Measurements from ENCODE around the gene SMIM28. TPM values are rescaled to one million over a fixed set of nuclear protein-coding genes. Genes with fewer than 3 reads are reported as not detected.

SMIM28 gene
- polyA plus RNA-seq, 1 donor from 2014 or later: not detected

DNA sequence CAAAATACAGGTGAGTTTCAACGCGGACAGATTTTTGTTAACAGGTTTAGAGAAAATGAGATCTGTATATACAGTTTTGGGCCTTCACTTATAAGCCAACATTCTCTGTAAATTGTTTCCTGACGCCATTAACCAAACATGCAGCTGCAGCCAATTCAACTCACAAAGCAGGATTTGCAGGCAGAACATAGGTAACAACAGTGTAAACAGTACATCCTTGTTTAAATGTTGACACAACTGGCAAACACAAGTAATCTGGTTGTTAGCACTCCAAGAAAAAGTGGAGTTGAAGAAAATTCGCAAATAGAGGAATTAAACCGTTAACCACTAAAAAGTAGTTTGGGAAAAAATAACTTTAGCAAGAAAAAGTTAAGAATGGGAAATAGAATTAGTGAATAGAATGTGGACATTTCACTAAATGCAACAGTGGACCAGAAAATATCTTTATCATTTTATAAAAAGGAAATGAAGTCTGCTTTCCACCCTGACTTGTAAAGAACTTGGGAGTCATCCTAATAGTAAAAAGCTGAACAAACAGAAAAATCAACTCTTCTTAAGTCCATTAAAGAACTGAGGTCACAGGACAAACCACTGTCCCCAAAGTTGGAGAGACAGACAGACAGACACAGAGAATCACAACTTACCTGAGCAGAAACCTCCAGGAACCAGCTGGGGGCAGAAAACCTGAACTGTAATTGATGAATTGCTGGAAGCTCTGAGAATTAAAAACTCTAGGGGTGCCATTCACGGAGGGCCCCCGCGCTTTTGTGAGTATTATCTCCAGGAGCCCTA lies 10.1 kb downstream of the SMIM28 start:
- no peaks in the 10 kb centered on the region for H3K79me2 ChIP-seq (replicated peaks; ENCODE audit: insufficient read depth, low read length)
- H3K4me2 ChIP-seq (ENCODE audit: low read length): no peak overlapping the region
- TF ChIP-seq MXI1 (conservative IDR thresholded peaks at IDR 0.05; ENCODE audit: poor library complexity, severe bottlenecking): no peak
- no peak for TF ChIP-seq TAF1 (IDR thresholded peaks at IDR 0.05; ENCODE audit: low read depth)
- no peak for TF ChIP-seq RAD21 (conservative IDR thresholded peaks at IDR 0.05)
- no peak for TF ChIP-seq EP300 (conservative IDR thresholded peaks at IDR 0.05; ENCODE audit: poor library complexity, severe bottlenecking)
- TF ChIP-seq POLR2AphosphoS5 (IDR thresholded peaks at IDR 0.05): no peak
- H3K4me3 ChIP-seq (ENCODE audit: low read length): no peak overlapping the region
- H3K9me3 ChIP-seq (ENCODE audit: low read length): no peaks in the 10 kb centered on the region
- H2AFZ ChIP-seq (ENCODE audit: low read depth, low read length): no peak overlapping the region
- H3F3A ChIP-seq (ENCODE audit: insufficient read depth, low read length, poor library complexity, severe bottlenecking): no peaks in the 10 kb centered on the region
- H3K36me3 ChIP-seq (ENCODE audit: insufficient read depth, low read length): no peaks in the 10 kb centered on the region
- H4K20me1 ChIP-seq (ENCODE audit: insufficient read depth): no peaks in the 10 kb centered on the region
- H3K27me3 ChIP-seq (ENCODE audit: insufficient read depth, low read depth, low read length): no peaks in the 10 kb centered on the region
- no peaks in the 10 kb centered on the region for H3K9me2 ChIP-seq (ENCODE audit: insufficient read depth, low read length)
- no peak overlapping the region for H3K9ac ChIP-seq (ENCODE audit: low read length)
- no peak overlapping the region for H3K27ac ChIP-seq (ENCODE audit: low read length)

DNA sequence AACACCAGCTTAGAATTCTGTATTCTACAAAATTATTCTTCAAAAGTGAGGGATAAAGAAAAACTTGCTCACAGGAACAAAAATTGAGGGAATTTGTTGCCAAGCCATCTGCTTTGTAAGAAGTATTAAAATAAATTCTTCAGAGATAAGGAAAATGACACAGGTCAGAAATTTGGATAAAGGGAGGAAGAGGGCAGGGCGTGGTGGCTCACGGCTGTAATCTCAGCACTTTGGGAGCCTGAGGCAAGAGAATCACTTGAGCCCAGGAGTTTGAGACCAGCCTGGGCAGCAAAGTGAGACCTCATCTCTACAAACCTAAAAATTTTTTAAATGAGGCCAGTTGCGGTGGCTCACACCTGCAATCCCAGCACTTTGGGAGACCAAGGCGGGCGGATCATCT lies 11.8 kb downstream of the SMIM28 start:
- no peaks in the 10 kb centered on the region for H3K36me3 ChIP-seq (ENCODE audit: insufficient read depth, low read length)
- no peak overlapping the region for H3K4me3 ChIP-seq (ENCODE audit: low read length)
- H3K4me2 ChIP-seq (ENCODE audit: low read length): no peak overlapping the region
- no peak overlapping the region for H2AFZ ChIP-seq (ENCODE audit: low read depth, low read length)
- no peaks in the 10 kb centered on the region for H3K27me3 ChIP-seq (ENCODE audit: insufficient read depth, low read depth, low read length)
- no peak overlapping the region for H3K9ac ChIP-seq (ENCODE audit: low read length)
- H3K9me2 ChIP-seq (ENCODE audit: insufficient read depth, low read length): no peaks in the 10 kb centered on the region
- H3K79me2 ChIP-seq (replicated peaks; ENCODE audit: insufficient read depth, low read length): no peaks in the 10 kb centered on the region
- H3F3A ChIP-seq (ENCODE audit: insufficient read depth, low read length, poor library complexity, severe bottlenecking): no peaks in the 10 kb centered on the region
- TF ChIP-seq SMC3 (conservative IDR thresholded peaks at IDR 0.05; ENCODE audit: poor library complexity): no peak
- TF ChIP-seq MXI1 (conservative IDR thresholded peaks at IDR 0.05; ENCODE audit: poor library complexity, severe bottlenecking): no peak
- no peak for TF ChIP-seq EZH2 (IDR thresholded peaks at IDR 0.05; ENCODE audit: borderline replicate concordance, insufficient read depth, low read length, poor library complexity, severe bottlenecking)
- TF ChIP-seq TAF1 (IDR thresholded peaks at IDR 0.05; ENCODE audit: low read depth): no peak
- no peak for TF ChIP-seq RAD21 (conservative IDR thresholded peaks at IDR 0.05)
- TF ChIP-seq, protein P1, sequence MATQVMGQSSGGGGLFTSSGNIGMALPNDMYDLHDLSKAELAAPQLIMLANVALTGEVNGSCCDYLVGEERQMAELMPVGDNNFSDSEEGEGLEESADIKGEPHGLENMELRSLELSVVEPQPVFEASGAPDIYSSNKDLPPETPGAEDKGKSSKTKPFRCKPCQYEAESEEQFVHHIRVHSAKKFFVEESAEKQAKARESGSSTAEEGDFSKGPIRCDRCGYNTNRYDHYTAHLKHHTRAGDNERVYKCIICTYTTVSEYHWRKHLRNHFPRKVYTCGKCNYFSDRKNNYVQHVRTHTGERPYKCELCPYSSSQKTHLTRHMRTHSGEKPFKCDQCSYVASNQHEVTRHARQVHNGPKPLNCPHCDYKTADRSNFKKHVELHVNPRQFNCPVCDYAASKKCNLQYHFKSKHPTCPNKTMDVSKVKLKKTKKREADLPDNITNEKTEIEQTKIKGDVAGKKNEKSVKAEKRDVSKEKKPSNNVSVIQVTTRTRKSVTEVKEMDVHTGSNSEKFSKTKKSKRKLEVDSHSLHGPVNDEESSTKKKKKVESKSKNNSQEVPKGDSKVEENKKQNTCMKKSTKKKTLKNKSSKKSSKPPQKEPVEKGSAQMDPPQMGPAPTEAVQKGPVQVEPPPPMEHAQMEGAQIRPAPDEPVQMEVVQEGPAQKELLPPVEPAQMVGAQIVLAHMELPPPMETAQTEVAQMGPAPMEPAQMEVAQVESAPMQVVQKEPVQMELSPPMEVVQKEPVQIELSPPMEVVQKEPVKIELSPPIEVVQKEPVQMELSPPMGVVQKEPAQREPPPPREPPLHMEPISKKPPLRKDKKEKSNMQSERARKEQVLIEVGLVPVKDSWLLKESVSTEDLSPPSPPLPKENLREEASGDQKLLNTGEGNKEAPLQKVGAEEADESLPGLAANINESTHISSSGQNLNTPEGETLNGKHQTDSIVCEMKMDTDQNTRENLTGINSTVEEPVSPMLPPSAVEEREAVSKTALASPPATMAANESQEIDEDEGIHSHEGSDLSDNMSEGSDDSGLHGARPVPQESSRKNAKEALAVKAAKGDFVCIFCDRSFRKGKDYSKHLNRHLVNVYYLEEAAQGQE (IDR thresholded peaks at IDR 0.05; ENCODE audit: borderline replicate concordance): no peak
- TF ChIP-seq EP300 (conservative IDR thresholded peaks at IDR 0.05; ENCODE audit: poor library complexity, severe bottlenecking): no peak
- TF ChIP-seq, protein P2, sequence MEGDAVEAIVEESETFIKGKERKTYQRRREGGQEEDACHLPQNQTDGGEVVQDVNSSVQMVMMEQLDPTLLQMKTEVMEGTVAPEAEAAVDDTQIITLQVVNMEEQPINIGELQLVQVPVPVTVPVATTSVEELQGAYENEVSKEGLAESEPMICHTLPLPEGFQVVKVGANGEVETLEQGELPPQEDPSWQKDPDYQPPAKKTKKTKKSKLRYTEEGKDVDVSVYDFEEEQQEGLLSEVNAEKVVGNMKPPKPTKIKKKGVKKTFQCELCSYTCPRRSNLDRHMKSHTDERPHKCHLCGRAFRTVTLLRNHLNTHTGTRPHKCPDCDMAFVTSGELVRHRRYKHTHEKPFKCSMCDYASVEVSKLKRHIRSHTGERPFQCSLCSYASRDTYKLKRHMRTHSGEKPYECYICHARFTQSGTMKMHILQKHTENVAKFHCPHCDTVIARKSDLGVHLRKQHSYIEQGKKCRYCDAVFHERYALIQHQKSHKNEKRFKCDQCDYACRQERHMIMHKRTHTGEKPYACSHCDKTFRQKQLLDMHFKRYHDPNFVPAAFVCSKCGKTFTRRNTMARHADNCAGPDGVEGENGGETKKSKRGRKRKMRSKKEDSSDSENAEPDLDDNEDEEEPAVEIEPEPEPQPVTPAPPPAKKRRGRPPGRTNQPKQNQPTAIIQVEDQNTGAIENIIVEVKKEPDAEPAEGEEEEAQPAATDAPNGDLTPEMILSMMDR (IDR thresholded peaks at IDR 0.05; ENCODE audit: poor library complexity, severe bottlenecking): no peak
- TF ChIP-seq POLR2AphosphoS5 (IDR thresholded peaks at IDR 0.05): no peak
- no peak overlapping the region for H3K27ac ChIP-seq (ENCODE audit: low read length)
- H4K20me1 ChIP-seq (ENCODE audit: insufficient read depth): no peaks in the 10 kb centered on the region
- H3K9me3 ChIP-seq (ENCODE audit: low read length): no peaks in the 10 kb centered on the region
